Effector CD8-positive, alpha-beta T cell (primary cell): Measurements from ENCODE around the gene HOXA9.

Experiments used
- DNase-seq: peaks from one replicate; lab custom pipeline; 2025; lab: John Stamatoyannopoulos, UW

HOXA9 gene

GRCh38 chr7:27142580-27143022, 22.7 kb downstream of the HOXA9 start:
- DNase-seq = no peak

- no peak for DNase-seq
Observed at GRCh38 chr7:27141923-27142579, 23.3 kb downstream of the HOXA9 start.

- DNase-seq = no peak
Observed at GRCh38 chr7:27141137-27141922, 24.0 kb downstream of the HOXA9 start.

- DNase-seq = no peak
Observed at GRCh38 chr7:27140126-27140857, 25.0 kb downstream of the HOXA9 start.

- DNase-seq = no peak
Observed at GRCh38 chr7:27139334-27140125, 25.8 kb downstream of the HOXA9 start.

GRCh38 chr7:27138985-27139333, 26.4 kb downstream of the HOXA9 start:
- DNase-seq = no peak

- DNase-seq = no peak
Observed at GRCh38 chr7:27138472-27138871, 26.9 kb downstream of the HOXA9 start.

GRCh38 chr7:27137640-27138315, 27.6 kb downstream of the HOXA9 start:
- DNase-seq = no peak

- no peak for DNase-seq
Observed at GRCh38 chr7:27134392-27134791, 30.9 kb downstream of the HOXA9 start.

- no peak for DNase-seq
Observed at GRCh38 chr7:27133409-27134231, 31.7 kb downstream of the HOXA9 start.

GRCh38 chr7:27132978-27133377, 32.4 kb downstream of the HOXA9 start:
- DNase-seq = no peak

GRCh38 chr7:27132214-27132613, 33.1 kb downstream of the HOXA9 start:
- no peak for DNase-seq

- DNase-seq = no peak
Observed at GRCh38 chr7:27131390-27131819, 33.9 kb downstream of the HOXA9 start.

- DNase-seq = peak; percentile 69
Observed at GRCh38 chr7:27130540-27131389, 34.6 kb downstream of the HOXA9 start, which contains the start of gene HOXA4. Gene HOXA4, minus strand, starts transcription at chr7:27130757. Its CDS starts 24 bp downstream, at chr7:27130733.

GRCh38 chr7:27129729-27130539, 35.4 kb downstream of the HOXA9 start:
- no peak for DNase-seq

- no peak for DNase-seq
Observed at GRCh38 chr7:27128776-27129728, 36.3 kb downstream of the HOXA9 start.

- no peak for DNase-seq
Observed at GRCh38 chr7:27128034-27128433, 37.3 kb downstream of the HOXA9 start.
